Airway epithelial cell (primary cell): ENCODE data around the gene CLCA4. TPM values are rescaled to one million over a fixed set of nuclear protein-coding genes. Genes with fewer than 3 reads are reported as not detected.

ENCODE experiments used
- total RNA-seq: library from RNA; depleted of rRNA; stranded (reverse); fragments of >200 nt; gene quantifications from 2 replicates; pipeline ENCODE4 v1.2.3, GENCODE V29; 2015

The CLCA4 gene, protein sequence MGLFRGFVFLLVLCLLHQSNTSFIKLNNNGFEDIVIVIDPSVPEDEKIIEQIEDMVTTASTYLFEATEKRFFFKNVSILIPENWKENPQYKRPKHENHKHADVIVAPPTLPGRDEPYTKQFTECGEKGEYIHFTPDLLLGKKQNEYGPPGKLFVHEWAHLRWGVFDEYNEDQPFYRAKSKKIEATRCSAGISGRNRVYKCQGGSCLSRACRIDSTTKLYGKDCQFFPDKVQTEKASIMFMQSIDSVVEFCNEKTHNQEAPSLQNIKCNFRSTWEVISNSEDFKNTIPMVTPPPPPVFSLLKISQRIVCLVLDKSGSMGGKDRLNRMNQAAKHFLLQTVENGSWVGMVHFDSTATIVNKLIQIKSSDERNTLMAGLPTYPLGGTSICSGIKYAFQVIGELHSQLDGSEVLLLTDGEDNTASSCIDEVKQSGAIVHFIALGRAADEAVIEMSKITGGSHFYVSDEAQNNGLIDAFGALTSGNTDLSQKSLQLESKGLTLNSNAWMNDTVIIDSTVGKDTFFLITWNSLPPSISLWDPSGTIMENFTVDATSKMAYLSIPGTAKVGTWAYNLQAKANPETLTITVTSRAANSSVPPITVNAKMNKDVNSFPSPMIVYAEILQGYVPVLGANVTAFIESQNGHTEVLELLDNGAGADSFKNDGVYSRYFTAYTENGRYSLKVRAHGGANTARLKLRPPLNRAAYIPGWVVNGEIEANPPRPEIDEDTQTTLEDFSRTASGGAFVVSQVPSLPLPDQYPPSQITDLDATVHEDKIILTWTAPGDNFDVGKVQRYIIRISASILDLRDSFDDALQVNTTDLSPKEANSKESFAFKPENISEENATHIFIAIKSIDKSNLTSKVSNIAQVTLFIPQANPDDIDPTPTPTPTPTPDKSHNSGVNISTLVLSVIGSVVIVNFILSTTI
- total RNA-seq, result 3.1 and 6.5 TPM in 2 replicates

GRCh38 chr1:86546787-86547221 is at the start of gene CLCA4:
Gene CLCA4 (plus strand): TSS chr1:86547078. CDS start chr1:86547120, 42 bp downstream.

Other genes starting within 250 kb of the CLCA4 start
- gene ODF2L, start 150.8 kb upstream of the CLCA4 start, total RNA-seq, result 12.9 and 15.5 TPM in 2 replicates
- gene CLCA2, start 122.9 kb upstream of the CLCA4 start, total RNA-seq, result 98.8 and 141 TPM in 2 replicates
- gene CLCA1, start 78.2 kb upstream of the CLCA4 start, total RNA-seq, result 0.14 TPM in 1 of 2 replicates, not detected in the other
- gene SH3GLB1, start 157.5 kb downstream of the CLCA4 start, total RNA-seq, result 23.3 and 29.1 TPM in 2 replicates